EL (cell line): ENCODE results near the gene BTBD17.

ENCODE experiments used
- DNase-seq: peaks from one replicate; pipeline ENCODE4 v3.0.0-alpha.2; 2016

The BTBD17 gene

DNA sequence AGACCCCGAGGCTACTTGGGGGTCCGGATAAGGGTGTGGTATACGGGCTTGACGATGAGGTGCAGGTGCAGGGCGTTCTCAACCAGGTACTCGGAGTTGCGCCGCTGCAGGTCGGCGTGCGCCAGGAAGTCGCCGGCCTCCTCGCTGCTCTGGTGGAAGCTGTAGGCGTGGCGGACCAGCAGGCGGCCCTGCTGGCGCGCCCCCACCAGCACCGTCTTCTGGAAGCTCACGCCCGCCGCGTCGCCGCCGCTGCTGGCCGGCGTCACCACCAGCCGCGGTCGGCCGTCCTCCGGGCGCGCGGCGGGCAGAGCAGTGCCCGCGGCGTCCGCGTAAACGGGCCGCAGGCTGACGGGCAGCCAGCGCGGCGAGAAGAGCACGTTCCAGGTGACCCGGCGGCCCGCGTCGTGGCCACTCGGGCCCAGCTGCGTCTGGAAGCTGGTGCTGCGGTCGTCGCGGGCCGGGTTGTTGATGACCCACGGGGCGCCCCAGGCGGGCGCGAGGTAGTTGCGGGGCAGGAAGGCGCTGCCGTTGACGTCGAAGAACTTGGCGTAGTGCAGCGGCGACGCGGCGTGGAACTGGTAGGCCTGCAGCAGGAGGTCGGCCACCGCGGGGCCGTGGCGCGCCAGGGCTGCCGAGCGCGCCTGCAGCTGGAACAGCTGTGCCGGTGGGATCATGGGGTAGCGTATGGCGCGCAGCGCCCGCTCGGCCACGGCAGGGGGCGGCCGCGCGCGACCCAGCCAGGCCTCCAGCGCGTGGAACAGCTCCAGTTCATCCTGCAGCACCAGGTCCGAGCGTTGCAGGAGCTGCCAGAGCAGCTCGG lies 4.8 kb downstream of the BTBD17 start:
- no peak for DNase-seq

DNA sequence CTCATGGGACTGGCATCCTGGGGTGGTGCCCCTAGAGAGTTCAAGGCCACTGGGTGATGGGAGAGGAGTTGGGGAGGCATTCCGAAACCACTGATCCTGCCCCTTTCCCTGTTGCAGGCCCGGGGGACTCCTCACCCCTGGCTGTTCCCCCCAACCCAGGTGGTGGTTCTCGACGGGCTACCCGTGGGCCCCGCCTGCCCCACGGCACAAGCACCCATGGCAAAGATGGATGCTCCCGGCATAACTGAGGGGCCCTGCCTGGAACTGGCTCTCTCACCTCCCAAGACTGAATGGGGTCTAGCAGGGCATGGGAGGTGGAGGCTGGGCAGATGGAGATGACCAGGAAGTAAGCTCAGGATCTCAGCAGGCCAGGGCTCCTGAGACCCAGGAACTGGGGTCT lies 6.6 kb downstream of the BTBD17 start:
- DNase-seq = no peak

DNA sequence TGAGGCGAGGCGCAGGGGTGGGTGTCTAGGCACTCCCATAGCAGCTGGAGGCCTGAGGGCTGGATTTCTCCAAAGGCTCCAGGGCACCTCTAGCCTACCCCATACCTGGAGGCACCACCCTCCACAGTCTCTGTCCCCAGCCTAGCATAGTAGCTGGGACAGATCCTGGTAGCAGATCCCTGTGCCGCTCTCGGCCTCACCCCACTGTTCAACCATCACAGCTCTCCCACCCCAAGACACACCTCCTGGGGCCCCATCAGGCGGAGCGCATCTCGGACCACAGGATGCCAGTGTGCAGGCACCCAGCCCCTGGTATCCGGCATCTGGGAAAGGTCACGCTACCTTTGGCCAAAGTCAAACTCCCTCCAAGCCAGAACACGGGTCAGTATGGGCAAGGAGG lies 7.1 kb downstream of the BTBD17 start:
- DNase-seq = no peak

GRCh38 chr17:74354123-74354522 lies 7.5 kb downstream of the BTBD17 start:
- DNase-seq = no peak

DNA sequence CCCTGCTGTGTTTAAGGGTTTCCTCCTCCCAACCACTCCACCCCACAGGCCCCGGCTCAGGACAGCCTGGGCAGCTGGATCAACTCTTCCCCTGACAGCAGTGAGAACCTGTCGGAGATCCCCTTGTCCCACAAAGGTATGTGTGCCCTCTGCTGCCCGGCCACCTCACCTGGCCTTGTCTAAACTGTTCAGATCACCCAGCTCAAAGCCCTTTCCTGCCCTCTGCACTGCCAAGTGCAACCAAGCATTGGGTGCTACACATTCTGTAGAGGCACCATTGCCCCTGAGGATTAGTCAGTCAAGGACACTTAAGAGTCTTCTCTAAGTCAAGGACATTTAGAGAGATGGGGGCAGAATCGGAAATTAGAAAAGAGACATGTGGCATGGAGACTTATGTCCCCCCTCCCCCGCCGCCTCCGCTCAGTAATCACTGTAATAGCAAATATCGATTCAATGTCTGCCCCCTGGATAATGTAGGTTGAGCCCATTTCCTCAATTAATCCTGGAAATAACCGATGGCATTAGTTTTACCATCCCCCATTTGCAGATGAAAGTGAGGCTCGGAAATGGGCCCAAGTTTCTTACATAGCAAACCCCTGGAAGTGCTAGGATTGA lies 8.1 kb downstream of the BTBD17 start:
- DNase-seq = no peak

- no peak for DNase-seq
These were observed 10.0 kb downstream of the BTBD17 start for GRCh38 chr17:74351552-74352210.

DNA sequence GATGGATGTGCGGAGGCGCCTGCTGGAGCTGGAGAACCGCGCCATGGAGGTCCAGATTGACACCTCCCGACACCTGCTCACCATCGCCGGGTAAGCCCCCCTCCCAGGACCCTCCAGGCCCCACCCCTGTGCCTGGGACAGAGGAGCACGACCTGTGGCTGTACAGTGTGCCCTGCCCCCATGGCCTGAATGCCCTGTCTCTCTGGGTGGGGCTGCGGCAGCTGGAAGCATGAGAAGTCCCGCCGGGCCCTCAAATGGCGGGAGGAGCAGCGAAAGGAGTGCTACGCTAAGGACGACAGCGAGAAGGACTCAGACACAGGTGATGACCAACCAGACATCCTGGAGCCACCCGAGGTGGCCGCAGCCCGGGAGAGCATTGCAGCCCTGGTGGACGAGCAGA lies 11.2 kb downstream of the BTBD17 start:
- DNase-seq = no peak

DNA sequence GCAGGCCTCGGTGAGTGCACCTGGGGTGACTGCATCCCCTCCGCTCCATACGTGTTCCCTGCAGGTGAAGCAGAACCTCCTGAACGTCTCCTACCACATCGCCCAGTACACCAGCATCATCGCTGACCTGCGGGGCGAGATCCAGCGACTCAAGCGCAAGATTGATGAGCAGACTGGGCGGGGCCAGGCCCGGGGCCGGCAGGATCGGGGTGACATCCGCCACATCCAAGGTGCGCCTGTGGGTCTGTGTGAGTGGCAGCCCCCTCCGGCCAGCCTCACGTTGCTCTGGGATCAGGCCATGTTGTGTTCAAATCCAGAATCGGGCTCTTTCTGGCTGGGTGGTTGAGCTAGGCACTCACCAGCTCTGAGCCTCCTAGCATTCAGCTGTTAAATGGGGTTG lies 12.5 kb downstream of the BTBD17 start:
- DNase-seq = no peak

GRCh38 chr17:74347646-74348045 lies 14.0 kb downstream of the BTBD17 start:
- DNase-seq = no peak

- DNase-seq = no peak
These were observed 16.0 kb downstream of the BTBD17 start for GRCh38 chr17:74345433-74346241.

- no peak for DNase-seq
These were observed 17.0 kb downstream of the BTBD17 start for GRCh38 chr17:74344658-74345057.

DNA sequence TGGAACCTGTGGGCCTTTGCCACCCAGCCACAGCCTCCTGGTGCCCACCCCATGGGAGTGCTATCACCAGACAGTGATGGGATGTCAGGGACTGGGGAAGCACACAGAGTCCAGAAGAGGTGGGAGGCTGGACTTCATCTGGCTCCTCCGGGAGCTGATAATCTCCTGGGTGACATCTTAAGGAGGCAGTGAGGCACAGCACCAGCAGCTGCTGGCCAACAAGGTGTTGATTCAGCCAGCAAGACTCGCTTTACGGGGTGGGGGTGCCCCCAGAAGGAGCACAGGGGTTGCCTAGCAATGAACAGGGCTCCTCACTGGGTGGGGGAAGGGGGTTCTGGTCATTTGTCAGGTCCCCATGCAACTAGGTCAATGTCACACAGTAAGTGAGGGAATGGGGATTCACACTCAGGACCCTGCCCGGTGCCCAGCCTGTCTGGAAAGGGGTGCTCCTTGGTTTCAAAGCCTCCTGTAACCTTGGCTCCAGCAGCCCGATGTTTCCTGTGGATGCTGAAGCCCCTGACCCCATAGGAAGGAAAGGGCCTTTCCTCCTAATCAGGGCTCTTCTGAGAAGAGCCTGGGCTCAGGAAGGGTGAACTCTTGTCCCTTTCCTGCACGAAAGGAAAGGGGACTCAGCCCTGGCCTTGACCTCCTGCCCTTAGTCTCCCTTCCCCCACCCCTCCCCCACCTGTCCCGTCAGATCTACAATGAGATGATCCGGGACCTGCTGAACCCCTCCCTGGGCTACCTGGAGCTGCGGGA lies 18.0 kb downstream of the BTBD17 start:
- no peak for DNase-seq

GRCh38 chr17:74343121-74343520 lies 18.5 kb downstream of the BTBD17 start:
- no peak for DNase-seq

GRCh38 chr17:74342224-74342623 lies 19.4 kb downstream of the BTBD17 start:
- no peak for DNase-seq

GRCh38 chr17:74340470-74341023 lies 21.1 kb downstream of the BTBD17 start:
- no peak for DNase-seq

- no peak for DNase-seq
These were observed 22.0 kb downstream of the BTBD17 start for GRCh38 chr17:74339537-74340195.

GRCh38 chr17:74337834-74338500 lies 23.7 kb downstream of the BTBD17 start:
- DNase-seq = no peak

DNA sequence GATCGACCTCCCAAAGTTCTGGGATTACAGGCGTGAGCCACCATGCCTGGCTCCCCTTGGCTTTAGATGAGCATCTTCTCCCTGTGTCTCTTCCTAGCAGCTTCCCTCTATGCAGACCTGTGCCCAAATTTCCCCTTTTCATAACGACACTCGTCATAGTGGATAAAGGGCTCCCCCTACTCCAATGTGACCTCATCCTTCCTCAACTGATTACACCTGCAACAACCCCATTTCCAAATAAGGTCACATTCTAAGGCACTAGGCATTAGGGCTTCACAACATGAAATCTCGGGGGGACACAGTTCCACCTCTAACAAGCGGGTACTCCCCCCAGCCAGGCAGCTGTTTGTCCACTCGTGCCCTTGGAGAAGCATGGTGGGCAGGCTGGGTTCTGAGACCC lies 25.4 kb downstream of the BTBD17 start:
- DNase-seq = no peak

DNA sequence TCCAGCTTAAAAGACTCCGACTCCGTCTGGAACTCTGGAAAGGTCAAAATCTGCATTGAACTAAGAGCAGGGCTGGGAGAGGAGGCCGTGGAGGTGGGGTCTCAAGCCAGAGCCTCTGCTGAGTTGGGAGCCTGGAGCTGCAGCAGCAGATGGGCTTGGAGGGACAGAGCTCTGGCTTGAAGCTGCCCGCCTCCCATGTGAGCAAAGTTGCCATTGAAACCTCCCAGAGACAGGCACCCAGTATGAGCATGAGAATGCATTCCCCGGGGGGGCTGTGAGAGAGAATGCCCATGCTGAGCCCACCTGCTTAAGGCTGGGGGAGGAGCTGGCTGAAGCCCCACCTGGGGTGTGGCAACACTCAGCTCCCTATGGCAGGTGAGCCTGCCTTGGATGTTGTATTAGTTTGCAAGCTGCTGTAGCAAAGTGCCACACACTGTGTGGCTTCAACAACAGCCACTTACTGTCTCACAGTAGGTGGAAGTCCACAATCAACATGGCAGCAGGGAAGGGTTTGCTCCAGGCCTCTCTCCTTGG lies 26.1 kb downstream of the BTBD17 start:
- no peak for DNase-seq

- DNase-seq = no peak
These were observed 27.2 kb downstream of the BTBD17 start for GRCh38 chr17:74334393-74335039.
